GM12878 (cell line): ENCODE results near the gene ANP32A. TPM values are rescaled to one million over a fixed set of nuclear protein-coding genes. Genes with fewer than 3 reads are reported as not detected.

ENCODE experiments used
- ATAC-seq: fragments of 200-7000 bp; cut with Tn5 transposase; 3 replicates; pipeline ENCODE4 v1.9.1; 2020; ENCODE audit warnings: mild to moderate bottlenecking, moderate library complexity
- BruUV-seq: library from RNA; stranded (reverse); fragments of 400-500 nt; replicated peaks from 2 replicates; lab custom pipeline; 2021; lab: Mats Ljungman, UMichigan
- CTCF ChIA-PET: fragments of 300-600 bp; sonication (Branson Sonifier 250); formaldehyde crosslinking; extraction: SDS; loops from one replicate; lab custom pipeline; 2021; ENCODE audit warnings: inconsistent platforms; lab: Yijun Ruan, JAX
- POLR2A ChIA-PET: fragments of 350-600 bp; formaldehyde crosslinking; extraction: SDS; loops from one replicate; lab custom pipeline; 2021; ENCODE audit warnings: inconsistent platforms; lab: Charles Lee
- RAD21 ChIA-PET: fragments of 300-600 bp; sonication (Branson Sonifier 250); formaldehyde crosslinking; loops from one replicate; lab custom pipeline; 2023; ENCODE audit warnings: antibody characterized with exemption; ENCODE audit not compliant: unreplicated experiment; lab: Charles Lee
- SMC1A ChIA-PET: fragments of 300-600 bp; sonication (Branson Sonifier 250); formaldehyde crosslinking; loops from one replicate; lab custom pipeline; 2023; ENCODE audit not compliant: unreplicated experiment, uncharacterized antibody; lab: Charles Lee
- DNase-seq: peaks from one replicate; pipeline ENCODE4 v3.0.0-alpha.2; 2011; ENCODE audit warnings: low read depth, low spot score
- FAIRE-seq: peaks from 3 replicates; lab custom pipeline; 2011; peaks lifted over from hg19 to GRCh38; lab: Jason Lieb, UNC
- H2AFZ ChIP-seq: 2 replicates; pipeline ENCODE4 v1.6.0; 2011; ENCODE audit warnings: low read depth, low read length, control low read depth; ENCODE audit not compliant: control insufficient read depth
- H3K27ac ChIP-seq: 2 replicates; pipeline ENCODE4 v1.5.1; 2011; ENCODE audit warnings: control low read depth; ENCODE audit not compliant: control insufficient read depth, insufficient read depth
- H3K27me3 ChIP-seq, 2 experiments: replicated peaks in 1 of 2; 2 replicates each; pipeline versions ENCODE4 v1.6.0 to v1.6.1; 2011; ENCODE audit warnings: low read length in 1 of 2; ENCODE audit not compliant: control insufficient read depth in 2 of 2, insufficient read depth in 2 of 2
- H3K36me3 ChIP-seq, 2 experiments: 2 replicates each; pipeline ENCODE4 v1.5.1; 2011; ENCODE audit warnings: low read length in 1 of 2; ENCODE audit not compliant: control insufficient read depth in 2 of 2, insufficient read depth in 2 of 2
- H3K4me1 ChIP-seq: 2 replicates; pipeline ENCODE4 v1.6.1; 2011; ENCODE audit warnings: mild to moderate bottlenecking, low read length, moderate library complexity, mixed read lengths; ENCODE audit not compliant: control insufficient read depth, insufficient read depth
- H3K4me2 ChIP-seq: 2 replicates; pipeline ENCODE4 v1.6.0; 2011; ENCODE audit warnings: control low read depth; ENCODE audit not compliant: control insufficient read depth, insufficient read depth
- H3K4me3 ChIP-seq: fragments of 200-600 bp; sonication (generic); 2 replicates; pipeline ENCODE4 v1.5.1; 2016
- H3K79me2 ChIP-seq: 2 replicates; pipeline ENCODE4 v1.6.0; 2011; ENCODE audit warnings: low read length; ENCODE audit not compliant: control insufficient read depth, insufficient read depth
- H3K9ac ChIP-seq: 2 replicates; pipeline ENCODE4 v1.8.0; 2011; ENCODE audit warnings: low read length, control low read depth, mixed read lengths; ENCODE audit not compliant: control insufficient read depth, insufficient read depth
- H3K9me3 ChIP-seq: replicated peaks from 3 replicates; pipeline ENCODE4 v1.5.1; 2011; ENCODE audit warnings: mild to moderate bottlenecking, low read length; ENCODE audit not compliant: control insufficient read depth, insufficient read depth
- H4K20me1 ChIP-seq: 2 replicates; pipeline ENCODE4 v1.6.0; 2011; ENCODE audit not compliant: control insufficient read depth, insufficient read depth
- ATF2 ChIP-seq: IDR thresholded peaks from 2 replicates; pipeline ENCODE4 v1.6.1; 2012; ENCODE audit warnings: low read length, inconsistent platforms
- ATF7 ChIP-seq: fragments of 450-650 bp; IDR thresholded peaks from 2 replicates; pipeline ENCODE4 v1.6.1; 2016; ENCODE audit warnings: low read depth, mild to moderate bottlenecking
- BCL3 ChIP-seq: IDR thresholded peaks from 2 replicates; pipeline ENCODE4 v1.6.1; 2011; ENCODE audit warnings: borderline replicate concordance, low read depth, mild to moderate bottlenecking, moderate library complexity, low read length; ENCODE audit not compliant: insufficient read depth, poor library complexity, severe bottlenecking
- EP300 ChIP-seq, 2 experiments: fragments of 150-350 bp in 1 of 2; IDR thresholded peaks; 2 replicates each; pipeline ENCODE4 v1.6.1; 2011 to 2012; ENCODE audit warnings: low read depth in 2 of 2, low read length in 2 of 2, borderline replicate concordance in 1 of 2, improper control_type of control experiment in 1 of 2, inconsistent platforms in 1 of 2; ENCODE audit not compliant: control insufficient read depth in 1 of 2
- MEF2B ChIP-seq: fragments of 450-650 bp; IDR thresholded peaks from 2 replicates; pipeline ENCODE4 v1.6.1; 2018; ENCODE audit warnings: mild to moderate bottlenecking, moderate library complexity; ENCODE audit not compliant: partially characterized antibody, poor library complexity, severe bottlenecking
- MYC ChIP-seq: IDR thresholded peaks from 2 replicates; pipeline ENCODE4 v1.6.1; 2011; ENCODE audit warnings: mild to moderate bottlenecking, low read length, moderate library complexity, inconsistent platforms; ENCODE audit not compliant: insufficient read depth, insufficient replicate concordance, insufficient read length, severe bottlenecking
- NFXL1 ChIP-seq: fragments of 450-650 bp; IDR thresholded peaks from 2 replicates; pipeline ENCODE4 v1.6.1; 2017; ENCODE audit warnings: antibody characterized with exemption, mild to moderate bottlenecking, borderline replicate concordance
- POU2F2 ChIP-seq: IDR thresholded peaks from 3 replicates; pipeline ENCODE4 v1.6.1; 2011; ENCODE audit warnings: low read depth, mild to moderate bottlenecking, low read length, borderline replicate concordance
- RB1 ChIP-seq: fragments of 450-650 bp; formaldehyde crosslinking; IDR thresholded peaks from 2 replicates; pipeline ENCODE4 v1.6.1; 2017; ENCODE audit warnings: mild to moderate bottlenecking, borderline replicate concordance
- RCOR1 ChIP-seq: conservative IDR thresholded peaks from 2 replicates; pipeline ENCODE4 v1.6.1; 2012; ENCODE audit warnings: low read depth, low read length, improper control_type of control experiment
- SUPT20H ChIP-seq: IDR thresholded peaks from 2 replicates; pipeline ENCODE4 v1.6.1; 2011; ENCODE audit warnings: low read depth, mild to moderate bottlenecking, low read length, moderate library complexity, borderline replicate concordance; ENCODE audit not compliant: control insufficient read depth
- SUZ12 ChIP-seq: fragments of 200-600 bp; sonication (generic); IDR thresholded peaks from one replicate; pipeline ENCODE4 v1.6.1; 2018; ENCODE audit warnings: antibody characterized with exemption, mild to moderate bottlenecking; ENCODE audit not compliant: unreplicated experiment
- ZNF622 ChIP-seq: fragments of 450-650 bp; IDR thresholded peaks from 2 replicates; pipeline ENCODE4 v1.6.1; 2017; ENCODE audit warnings: mild to moderate bottlenecking, inconsistent platforms
- WGBS: methylation state at CpG from one replicate; pipeline ENCODE4 v1.1.6; 2016; ENCODE audit warnings: low lambda C conversion rate; ENCODE audit not compliant: insufficient replicate concordance, insufficient coverage; ENCODE audit errors: missing lambda C conversion rate; 5-methylcytosine and 5-hydroxymethylcytosine counted together
- in situ Hi-C: fragments of 300-500 bp; cut with MboI; formaldehyde crosslinking; loops from 9 replicates; pipeline ENCODE4 v1.14.3; 2018; ENCODE audit warnings: mixed read lengths
- intact Hi-C: fragments of 100-400 bp; cut with micrococcal nuclease; formaldehyde crosslinking; loops from one replicate; pipeline ENCODE4 v1.14.2; 2022; ENCODE audit not compliant: unreplicated experiment
- polyA plus RNA-seq, 11 experiments: library from polyadenylated mRNA; depleted of rRNA in 4 of 11; unstranded in 6 of 11; stranded (reverse) in 5 of 11; fragments of >200 nt; fragmentation: Nextera tagmentation in 4 of 11; fragmentation: Illumina TruSeq in 1 of 11; extraction: Ambion mirVana in 4 of 11; extraction: Trizol in 1 of 11; gene quantifications; 1 replicate in 1 of 11; 2 replicates in 10 of 11; pipeline versions ENCODE4 v1.2.1 to v1.2.3, GENCODE V29; 2011 to 2016; ENCODE audit warnings: inconsistent platforms in 2 of 11, missing spikeins in 2 of 11, low read depth in 1 of 11
- total RNA-seq, 4 experiments: library from RNA; depleted of rRNA in 3 of 4; stranded (reverse); fragments of >200 nt in 3 of 4; fragmentation: Illumina TruSeq in 1 of 4; extraction: Trizol in 1 of 4; gene quantifications; 2 replicates each; pipeline versions ENCODE4 v1.2.1 to v1.2.3, GENCODE V29; 2013 to 2021
- TF ChIP-seq, protein P1 (sequence below): IDR thresholded peaks from 2 replicates; pipeline ENCODE4 v1.6.1; 2012; ENCODE audit warnings: mild to moderate bottlenecking, low read depth, low read length

Gene ANP32A
- total and polyA plus RNA-seq, 10 of the 15 experiments (the other 5 are each of a cell fraction or from before 2014, with no cell fraction given) = 29.6 to 666 (median 234) TPM

GRCh38 chr15:68767833-68768232 is 52.9 kb downstream of the ANP32A start:
- no peaks in the 10 kb centered on the region for H3K4me1 ChIP-seq
- SMC1A ChIA-PET = no interaction called here
- ATAC-seq (no peak), FAIRE-seq (no peak), DNase-seq (no peak)
- in situ Hi-C loops = no loop called here
- RAD21 ChIA-PET = interaction anchor here (1.4 kb wide), 1 partner anchor 61 kb away, joined by 4 read pairs; no protein-coding TSS in a partner anchor
- H4K20me1 ChIP-seq = no peaks in the 10 kb centered on the region
- WGBS = 66% methylated on average over 4 of the region's 4 CpGs
- no peaks in the 10 kb centered on the region for H3K27me3 ChIP-seq
- TF ChIP-seq POU2F2 (no peak), SUZ12 (no peak), ATF2 (no peak), MEF2B (no peak), MYC (no peak), ZNF622 (no peak), RB1 (no peak), ATF7 (no peak), EP300 (IDR thresholded peaks at IDR 0.05; ENCODE audit: borderline replicate concordance in 1 of 2, control insufficient read depth in 1 of 2, low read depth in 2 of 2, low read length in 2 of 2) (no peak), BCL3 (no peak), SUPT20H (no peak), RCOR1 (no peak), NFXL1 (no peak)
- TF ChIP-seq, protein P1, sequence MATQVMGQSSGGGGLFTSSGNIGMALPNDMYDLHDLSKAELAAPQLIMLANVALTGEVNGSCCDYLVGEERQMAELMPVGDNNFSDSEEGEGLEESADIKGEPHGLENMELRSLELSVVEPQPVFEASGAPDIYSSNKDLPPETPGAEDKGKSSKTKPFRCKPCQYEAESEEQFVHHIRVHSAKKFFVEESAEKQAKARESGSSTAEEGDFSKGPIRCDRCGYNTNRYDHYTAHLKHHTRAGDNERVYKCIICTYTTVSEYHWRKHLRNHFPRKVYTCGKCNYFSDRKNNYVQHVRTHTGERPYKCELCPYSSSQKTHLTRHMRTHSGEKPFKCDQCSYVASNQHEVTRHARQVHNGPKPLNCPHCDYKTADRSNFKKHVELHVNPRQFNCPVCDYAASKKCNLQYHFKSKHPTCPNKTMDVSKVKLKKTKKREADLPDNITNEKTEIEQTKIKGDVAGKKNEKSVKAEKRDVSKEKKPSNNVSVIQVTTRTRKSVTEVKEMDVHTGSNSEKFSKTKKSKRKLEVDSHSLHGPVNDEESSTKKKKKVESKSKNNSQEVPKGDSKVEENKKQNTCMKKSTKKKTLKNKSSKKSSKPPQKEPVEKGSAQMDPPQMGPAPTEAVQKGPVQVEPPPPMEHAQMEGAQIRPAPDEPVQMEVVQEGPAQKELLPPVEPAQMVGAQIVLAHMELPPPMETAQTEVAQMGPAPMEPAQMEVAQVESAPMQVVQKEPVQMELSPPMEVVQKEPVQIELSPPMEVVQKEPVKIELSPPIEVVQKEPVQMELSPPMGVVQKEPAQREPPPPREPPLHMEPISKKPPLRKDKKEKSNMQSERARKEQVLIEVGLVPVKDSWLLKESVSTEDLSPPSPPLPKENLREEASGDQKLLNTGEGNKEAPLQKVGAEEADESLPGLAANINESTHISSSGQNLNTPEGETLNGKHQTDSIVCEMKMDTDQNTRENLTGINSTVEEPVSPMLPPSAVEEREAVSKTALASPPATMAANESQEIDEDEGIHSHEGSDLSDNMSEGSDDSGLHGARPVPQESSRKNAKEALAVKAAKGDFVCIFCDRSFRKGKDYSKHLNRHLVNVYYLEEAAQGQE = no peak
- CTCF ChIA-PET = no interaction called here
- H3K4me3 ChIP-seq = no peak overlapping the region
- no TSS peak for BruUV-seq
- no peaks in the 10 kb centered on the region for H3K9me3 ChIP-seq
- H3K4me2 ChIP-seq = no peak overlapping the region
- POLR2A ChIA-PET = no interaction called here
- H3K36me3 ChIP-seq = no peaks in the 10 kb centered on the region
- no peak overlapping the region for H3K27ac ChIP-seq
- intact Hi-C loops = no loop called here
- no peak overlapping the region for H2AFZ ChIP-seq
- no peak overlapping the region for H3K9ac ChIP-seq
- H3K79me2 ChIP-seq = no peaks in the 10 kb centered on the region
